RWPE1 (cell line): ENCODE measurements around the gene MYO18A.

Experiments
- CTCF ChIA-PET: fragments of 350-600 bp; sonication (Branson Sonifier 250); formaldehyde crosslinking; extraction: SDS; loops from one replicate; lab custom pipeline; 2021; lab: Yijun Ruan, JAX
- POLR2A ChIA-PET: fragments of 400-600 bp; formaldehyde crosslinking; extraction: SDS; loops from one replicate; lab custom pipeline; 2020; ENCODE audit warnings: antibody characterized with exemption; ENCODE audit not compliant: low non-redundant PET; lab: Yijun Ruan, JAX
- DNase-seq: peaks from one replicate; pipeline ENCODE4 v3.0.0; 2012; ENCODE audit warnings: low spot score
- H3K27ac ChIP-seq: fragments of 450-650 bp; 2 replicates; pipeline ENCODE4 v1.5.1; 2017
- TF ChIP-seq, protein P1 (sequence below): fragments of 450-650 bp; conservative IDR thresholded peaks from 2 replicates; pipeline ENCODE4 v1.5.1; 2017; ENCODE audit warnings: low read depth, mild to moderate bottlenecking

MYO18A gene

DNA sequence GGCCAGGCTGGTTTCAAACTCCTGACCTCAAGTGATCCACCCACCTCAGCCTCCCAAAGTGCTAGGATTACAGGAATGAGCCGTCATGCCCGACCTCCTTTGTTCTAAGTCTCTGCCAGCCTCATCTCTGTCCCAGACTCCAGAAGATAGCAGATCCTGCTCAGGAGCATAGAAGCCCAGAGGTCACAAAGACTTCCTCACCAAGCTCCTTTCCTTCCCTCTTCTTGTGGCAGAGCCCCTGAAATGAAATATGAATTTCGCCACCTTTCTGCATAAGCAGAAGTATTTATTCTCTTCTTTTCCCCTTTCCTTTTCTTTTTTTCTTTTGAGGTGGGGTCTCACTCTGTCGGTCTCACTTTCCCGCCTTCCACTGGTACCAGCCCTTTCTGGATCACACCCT is 148.7 kb downstream of the MYO18A start:
- POLR2A ChIA-PET = no interaction called here
- no peak for DNase-seq
- CTCF ChIA-PET = no interaction called here
- H3K27ac ChIP-seq = no peak overlapping the region
- TF ChIP-seq, protein P1, sequence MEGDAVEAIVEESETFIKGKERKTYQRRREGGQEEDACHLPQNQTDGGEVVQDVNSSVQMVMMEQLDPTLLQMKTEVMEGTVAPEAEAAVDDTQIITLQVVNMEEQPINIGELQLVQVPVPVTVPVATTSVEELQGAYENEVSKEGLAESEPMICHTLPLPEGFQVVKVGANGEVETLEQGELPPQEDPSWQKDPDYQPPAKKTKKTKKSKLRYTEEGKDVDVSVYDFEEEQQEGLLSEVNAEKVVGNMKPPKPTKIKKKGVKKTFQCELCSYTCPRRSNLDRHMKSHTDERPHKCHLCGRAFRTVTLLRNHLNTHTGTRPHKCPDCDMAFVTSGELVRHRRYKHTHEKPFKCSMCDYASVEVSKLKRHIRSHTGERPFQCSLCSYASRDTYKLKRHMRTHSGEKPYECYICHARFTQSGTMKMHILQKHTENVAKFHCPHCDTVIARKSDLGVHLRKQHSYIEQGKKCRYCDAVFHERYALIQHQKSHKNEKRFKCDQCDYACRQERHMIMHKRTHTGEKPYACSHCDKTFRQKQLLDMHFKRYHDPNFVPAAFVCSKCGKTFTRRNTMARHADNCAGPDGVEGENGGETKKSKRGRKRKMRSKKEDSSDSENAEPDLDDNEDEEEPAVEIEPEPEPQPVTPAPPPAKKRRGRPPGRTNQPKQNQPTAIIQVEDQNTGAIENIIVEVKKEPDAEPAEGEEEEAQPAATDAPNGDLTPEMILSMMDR = no peak

DNA sequence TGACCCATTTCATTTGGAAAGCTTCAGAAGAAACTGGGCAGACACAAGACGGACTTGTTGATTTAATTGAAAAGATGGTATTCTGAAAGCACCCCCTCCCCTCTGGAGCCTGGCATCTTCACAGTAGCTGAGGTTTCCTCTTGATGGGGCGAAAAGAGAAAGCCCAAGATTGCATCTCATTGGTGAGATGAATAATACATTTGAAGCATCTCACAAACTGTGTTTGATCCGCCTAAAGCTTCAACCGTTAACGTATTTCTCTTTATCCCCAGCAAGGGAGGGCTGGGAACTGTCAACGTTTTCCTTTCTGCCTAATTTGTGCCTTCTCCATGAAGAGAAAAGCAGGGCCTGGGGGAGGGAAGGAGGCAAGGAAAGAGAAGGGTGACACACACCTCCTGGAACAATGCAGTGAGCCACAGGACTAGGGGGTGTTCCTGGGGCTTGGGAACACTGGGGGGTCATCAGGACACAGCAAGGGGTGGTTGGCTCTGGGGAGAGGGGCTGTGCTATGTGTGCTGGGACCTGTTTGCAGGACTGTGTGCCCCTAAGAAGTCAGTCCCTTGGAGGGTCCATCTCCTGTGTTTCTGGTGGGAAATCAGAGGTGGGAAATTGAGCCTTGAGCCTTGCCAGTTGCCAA is 155.8 kb downstream of the MYO18A start:
- no peak for DNase-seq
- TF ChIP-seq, protein P1 = no peak
- POLR2A ChIA-PET = interaction anchor here (0.6 kb wide), 1 partner anchor 101 kb away, joined by 3 read pairs; no protein-coding TSS in a partner anchor
- H3K27ac ChIP-seq = no peak overlapping the region
- CTCF ChIA-PET = interaction anchor here (0.6 kb wide), 1 partner anchor 62 kb away, joined by 5 read pairs; no protein-coding TSS in a partner anchor

DNA sequence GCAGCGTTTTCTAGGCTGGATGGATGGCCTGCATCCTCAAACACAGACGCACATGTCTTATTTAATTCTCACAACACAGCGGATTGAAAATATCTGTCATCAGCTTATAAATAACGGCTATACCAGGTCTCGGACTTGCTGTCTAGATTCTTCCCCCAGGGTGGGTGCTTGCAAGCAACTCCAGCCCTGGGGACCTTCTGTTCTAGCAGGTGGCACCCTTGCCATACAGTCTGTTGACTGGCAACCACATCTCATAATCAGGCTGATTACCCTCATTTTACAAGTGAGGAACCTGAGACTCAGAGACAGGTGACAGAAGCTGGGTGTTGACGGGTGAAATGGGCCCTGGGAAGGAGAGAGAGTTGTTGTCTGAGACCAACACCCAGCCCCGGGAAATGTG is 158.1 kb downstream of the MYO18A start:
- TF ChIP-seq, protein P1 = no peak
- no peak overlapping the region for H3K27ac ChIP-seq
- ChIA-PET POLR2A (no interaction called here), CTCF (interaction anchor here (0.8 kb wide), 1 partner anchor 88 kb away, joined by 4 read pairs; no protein-coding TSS in a partner anchor)
- DNase-seq = no peak

DNA sequence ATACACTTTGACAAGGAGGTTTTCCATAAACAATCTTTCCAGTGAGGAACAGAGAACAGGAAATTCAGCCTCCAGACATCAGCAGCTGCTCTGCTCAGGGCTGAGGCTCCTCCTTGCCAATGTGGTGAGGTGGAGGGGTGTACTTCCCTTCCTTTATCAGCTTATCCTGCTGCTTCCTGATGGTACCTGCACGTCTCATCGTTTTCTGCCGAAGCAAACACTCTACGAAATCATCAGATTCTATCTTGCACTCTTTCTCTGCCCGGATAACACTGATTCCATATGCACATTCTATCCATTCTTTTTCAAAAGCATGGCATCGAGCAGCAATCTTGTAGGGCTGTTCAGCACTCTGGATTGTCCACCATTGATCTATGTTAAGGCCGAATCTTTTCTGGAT is 159.0 kb downstream of the MYO18A start:
- CTCF ChIA-PET = no interaction called here
- TF ChIP-seq, protein P1 = no peak
- no peak for DNase-seq
- POLR2A ChIA-PET = no interaction called here
- no peak overlapping the region for H3K27ac ChIP-seq
